Measurements from ENCODE around the gene GMDS.

The GMDS gene

GRCh38 chr6:1991332-1991878 is 254.0 kb downstream of the GMDS start:
- H3K79me2 ChIP-seq (ENCODE audit: low read length), result no peaks in the 10 kb centered on the region
- H3K36me3 ChIP-seq (replicated peaks; ENCODE audit: low read depth, low read length), result no peaks in the 10 kb centered on the region
- H3K9me3 ChIP-seq (ENCODE audit: insufficient read depth, low read length), result no peaks in the 10 kb centered on the region
- TF ChIP-seq EZH2phosphoT487 (IDR thresholded peaks at IDR 0.05; ENCODE audit: low read depth), result no peak
- no peak for TF ChIP-seq CTCF (IDR thresholded peaks at IDR 0.05; ENCODE audit: low read depth, low read length)
- H3K27me3 ChIP-seq (ENCODE audit: low read depth, low read length), result no peaks in the 10 kb centered on the region
- H2AFZ ChIP-seq (ENCODE audit: low read depth, low read length), result no peak overlapping the region
- peaks cover 14% of the 10 kb centered on the region for H3K4me1 ChIP-seq (ENCODE audit: low read length)
- no peaks in the 10 kb centered on the region for H4K20me1 ChIP-seq (ENCODE audit: insufficient read depth, low read length)
- H3K4me2 ChIP-seq (ENCODE audit: low read length), result no peak overlapping the region
- H3K4me3 ChIP-seq (ENCODE audit: low read length), result no peak overlapping the region
- no peak overlapping the region for H3K27ac ChIP-seq (ENCODE audit: low read length)
- H3K9ac ChIP-seq (ENCODE audit: low read length), result no peak overlapping the region

- H3K79me2 ChIP-seq (ENCODE audit: low read length), result no peaks in the 10 kb centered on the region
- H2AFZ ChIP-seq (ENCODE audit: low read depth, low read length), result no peak overlapping the region
- H4K20me1 ChIP-seq (ENCODE audit: insufficient read depth, low read length), result no peaks in the 10 kb centered on the region
- H3K36me3 ChIP-seq (replicated peaks; ENCODE audit: low read depth, low read length), result no peaks in the 10 kb centered on the region
- no peak overlapping the region for H3K27ac ChIP-seq (ENCODE audit: low read length)
- no peak overlapping the region for H3K4me2 ChIP-seq (ENCODE audit: low read length)
- no peak for TF ChIP-seq EZH2phosphoT487 (IDR thresholded peaks at IDR 0.05; ENCODE audit: low read depth)
- TF ChIP-seq CTCF (IDR thresholded peaks at IDR 0.05; ENCODE audit: low read depth, low read length), result no peak
- no peaks in the 10 kb centered on the region for H3K27me3 ChIP-seq (ENCODE audit: low read depth, low read length)
- no peak overlapping the region for H3K9ac ChIP-seq (ENCODE audit: low read length)
- no peaks in the 10 kb centered on the region for H3K9me3 ChIP-seq (ENCODE audit: insufficient read depth, low read length)
- H3K4me1 ChIP-seq (ENCODE audit: low read length), result peaks cover 6% of the 10 kb centered on the region
- H3K4me3 ChIP-seq (ENCODE audit: low read length), result no peak overlapping the region
Measured at GRCh38 chr6:1988843-1989242, 256.6 kb downstream of the GMDS start.

- Histone ChIP-seq H4K20me1 (ENCODE audit: insufficient read depth, low read length) (no peaks in the 10 kb centered on the region), H3K79me2 (ENCODE audit: low read length) (no peaks in the 10 kb centered on the region), H3K4me1 (ENCODE audit: low read length) (no peaks in the 10 kb centered on the region), H3K4me3 (ENCODE audit: low read length) (no peak overlapping the region), H3K36me3 (replicated peaks; ENCODE audit: low read depth, low read length) (no peaks in the 10 kb centered on the region), H3K27ac (ENCODE audit: low read length) (no peak overlapping the region), H3K9me3 (ENCODE audit: insufficient read depth, low read length) (no peaks in the 10 kb centered on the region), H2AFZ (ENCODE audit: low read depth, low read length) (no peak overlapping the region), H3K27me3 (ENCODE audit: low read depth, low read length) (no peaks in the 10 kb centered on the region), H3K9ac (ENCODE audit: low read length) (no peak overlapping the region), H3K4me2 (ENCODE audit: low read length) (no peak overlapping the region)
- TF ChIP-seq EZH2phosphoT487 (IDR thresholded peaks at IDR 0.05; ENCODE audit: low read depth) (no peak), CTCF (IDR thresholded peaks at IDR 0.05; ENCODE audit: low read depth, low read length) (no peak)
Measured at GRCh38 chr6:1987640-1988039, 257.8 kb downstream of the GMDS start.

GRCh38 chr6:1986454-1987243 is 258.8 kb downstream of the GMDS start:
- Histone ChIP-seq H4K20me1 (ENCODE audit: insufficient read depth, low read length) (no peaks in the 10 kb centered on the region), H3K4me1 (ENCODE audit: low read length) (no peaks in the 10 kb centered on the region), H2AFZ (ENCODE audit: low read depth, low read length) (no peak overlapping the region), H3K4me3 (ENCODE audit: low read length) (no peak overlapping the region), H3K27ac (ENCODE audit: low read length) (no peak overlapping the region), H3K9ac (ENCODE audit: low read length) (no peak overlapping the region), H3K36me3 (replicated peaks; ENCODE audit: low read depth, low read length) (no peaks in the 10 kb centered on the region), H3K4me2 (ENCODE audit: low read length) (no peak overlapping the region), H3K79me2 (ENCODE audit: low read length) (no peaks in the 10 kb centered on the region), H3K9me3 (ENCODE audit: insufficient read depth, low read length) (no peaks in the 10 kb centered on the region), H3K27me3 (ENCODE audit: low read depth, low read length) (no peaks in the 10 kb centered on the region)
- TF ChIP-seq EZH2phosphoT487 (IDR thresholded peaks at IDR 0.05; ENCODE audit: low read depth) (no peak), CTCF (IDR thresholded peaks at IDR 0.05; ENCODE audit: low read depth, low read length) (no peak)

Measured in OCI-LY3 (cell line).